DLD1 (cell line): ENCODE results near the gene KRT72.

Source experiments
- in situ Hi-C: cut with HindIII; loops from 2 replicates; pipeline ENCODE4 v1.10.0; 2017; ENCODE audit warnings: low sequenced_read_pairs

KRT72 gene

GRCh38 chr12:52600941-52601481 lies at the start of gene KRT72:
Gene KRT72, minus strand, starts transcription at chr12:52601463. Its CDS starts 11 bp downstream, at chr12:52601452.
- in situ Hi-C loops: no loop called here

GRCh38 chr12:52650520-52651081 lies 49.3 kb upstream of the KRT72 start:
- in situ Hi-C loops: no loop called here

- in situ Hi-C loops: loop anchor here (5.0 kb wide), 1 partner anchor 58 kb away; no protein-coding TSS in a partner anchor
These were observed 47.8 kb upstream of the KRT72 start for GRCh38 chr12:52649066-52649465.

- in situ Hi-C loops: loop anchor here (5.0 kb wide), 1 partner anchor 59 kb away; no protein-coding TSS in a partner anchor
These were observed 46.8 kb upstream of the KRT72 start for GRCh38 chr12:52648012-52648550.

- in situ Hi-C loops: loop anchor here (5.0 kb wide), 1 partner anchor 60 kb away; no protein-coding TSS in a partner anchor
These were observed 46.3 kb upstream of the KRT72 start for GRCh38 chr12:52647601-52648000.

- in situ Hi-C loops: loop anchor here (5.0 kb wide), 1 partner anchor 61 kb away; no protein-coding TSS in a partner anchor
These were observed 45.4 kb upstream of the KRT72 start for GRCh38 chr12:52646613-52647012.

- in situ Hi-C loops: loop anchor here (5.0 kb wide), 1 partner anchor 61 kb away; no protein-coding TSS in a partner anchor
These were observed 44.7 kb upstream of the KRT72 start for GRCh38 chr12:52645982-52646381.

- in situ Hi-C loops: loop anchor here (5.0 kb wide), 1 partner anchor 62 kb away; no protein-coding TSS in a partner anchor
These were observed 44.0 kb upstream of the KRT72 start for GRCh38 chr12:52645120-52645761.

GRCh38 chr12:52644078-52644415 lies 42.8 kb upstream of the KRT72 start:
- in situ Hi-C loops: no loop called here

GRCh38 chr12:52643233-52644077 lies 42.2 kb upstream of the KRT72 start:
- in situ Hi-C loops: no loop called here

GRCh38 chr12:52641468-52641867 lies 40.2 kb upstream of the KRT72 start:
- in situ Hi-C loops: no loop called here

GRCh38 chr12:52637299-52637698 lies 36.0 kb upstream of the KRT72 start:
- in situ Hi-C loops: no loop called here

GRCh38 chr12:52636592-52637258 lies 35.5 kb upstream of the KRT72 start:
- in situ Hi-C loops: no loop called here

GRCh38 chr12:52636189-52636588 lies 34.9 kb upstream of the KRT72 start:
- in situ Hi-C loops: no loop called here

GRCh38 chr12:52634266-52635056 lies 33.2 kb upstream of the KRT72 start:
- in situ Hi-C loops: no loop called here

- in situ Hi-C loops: no loop called here
These were observed 32.1 kb upstream of the KRT72 start for GRCh38 chr12:52633383-52633782.

GRCh38 chr12:52632656-52633055 lies 31.4 kb upstream of the KRT72 start:
- in situ Hi-C loops: no loop called here

GRCh38 chr12:52631676-52632459 lies 30.6 kb upstream of the KRT72 start:
- in situ Hi-C loops: no loop called here

- in situ Hi-C loops: no loop called here
These were observed 30.0 kb upstream of the KRT72 start for GRCh38 chr12:52631264-52631663.
